Stomach (tissue), 4 donors: Measurements from ENCODE around the gene SMYD3.

Experiments
- EP300 ChIP-seq: sonication (generic); formaldehyde crosslinking; IDR thresholded peaks from one replicate; pipeline ENCODE4 v1.6.1; 2017; ENCODE audit warnings: antibody characterized with exemption
- POLR2A ChIP-seq, 4 donors: fragments of 450-650 bp; IDR thresholded peaks; one replicate each; pipeline ENCODE4 v1.6.1; 2016; ENCODE audit warnings: antibody characterized with exemption in 4 of 4, control low read depth in 2 of 4, mild to moderate bottlenecking in 1 of 4, moderate library complexity in 1 of 4
- POLR2AphosphoS5 ChIP-seq, 3 donors: sonication (generic); formaldehyde crosslinking; IDR thresholded peaks; one replicate each; pipeline ENCODE4 v1.6.1; 2016; ENCODE audit warnings: antibody characterized with exemption in 3 of 3
- TF ChIP-seq, protein P1 (sequence below), 7 experiments: fragments of 450-650 bp in 4 of 7; fragments of 200-600 bp in 3 of 7; sonication (generic) in 3 of 7; IDR thresholded peaks; one replicate each; pipeline ENCODE4 v1.5.1; 2016 to 2019; ENCODE audit warnings: antibody characterized with exemption in 7 of 7, control low read depth in 2 of 7, mild to moderate bottlenecking in 1 of 7

DNA sequence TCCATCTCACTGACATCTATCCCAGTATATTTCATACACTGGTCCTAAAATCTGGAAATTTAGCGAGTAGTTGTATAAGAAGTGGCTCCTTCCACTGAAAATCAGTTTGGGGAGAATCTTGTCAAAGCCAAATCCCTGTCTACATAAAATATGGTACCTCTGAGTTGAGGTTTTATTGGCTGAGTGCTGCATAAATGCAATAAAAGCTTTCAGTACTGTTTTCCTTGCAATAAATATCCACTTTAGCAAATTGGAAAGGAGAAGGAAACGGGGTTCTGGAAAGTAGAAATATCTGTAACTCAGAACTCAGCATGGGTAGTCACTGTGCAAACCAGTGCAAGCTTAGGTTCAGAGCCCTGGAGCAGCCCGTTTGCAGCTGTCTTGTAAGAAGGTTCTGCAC is 580.2 kb downstream of the SMYD3 start:
- TF ChIP-seq, protein P1, sequence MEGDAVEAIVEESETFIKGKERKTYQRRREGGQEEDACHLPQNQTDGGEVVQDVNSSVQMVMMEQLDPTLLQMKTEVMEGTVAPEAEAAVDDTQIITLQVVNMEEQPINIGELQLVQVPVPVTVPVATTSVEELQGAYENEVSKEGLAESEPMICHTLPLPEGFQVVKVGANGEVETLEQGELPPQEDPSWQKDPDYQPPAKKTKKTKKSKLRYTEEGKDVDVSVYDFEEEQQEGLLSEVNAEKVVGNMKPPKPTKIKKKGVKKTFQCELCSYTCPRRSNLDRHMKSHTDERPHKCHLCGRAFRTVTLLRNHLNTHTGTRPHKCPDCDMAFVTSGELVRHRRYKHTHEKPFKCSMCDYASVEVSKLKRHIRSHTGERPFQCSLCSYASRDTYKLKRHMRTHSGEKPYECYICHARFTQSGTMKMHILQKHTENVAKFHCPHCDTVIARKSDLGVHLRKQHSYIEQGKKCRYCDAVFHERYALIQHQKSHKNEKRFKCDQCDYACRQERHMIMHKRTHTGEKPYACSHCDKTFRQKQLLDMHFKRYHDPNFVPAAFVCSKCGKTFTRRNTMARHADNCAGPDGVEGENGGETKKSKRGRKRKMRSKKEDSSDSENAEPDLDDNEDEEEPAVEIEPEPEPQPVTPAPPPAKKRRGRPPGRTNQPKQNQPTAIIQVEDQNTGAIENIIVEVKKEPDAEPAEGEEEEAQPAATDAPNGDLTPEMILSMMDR (IDR thresholded peaks at IDR 0.05) = no peak
- no peak for TF ChIP-seq POLR2A (IDR thresholded peaks at IDR 0.05)
- TF ChIP-seq EP300 = no peak
- no peak for TF ChIP-seq POLR2AphosphoS5 (IDR thresholded peaks at IDR 0.05)
